ENCODE measurements around the gene SPRED3.
"Not testable (repeated sequence)": the region's sequence is repeated elsewhere in the genome, so short reads cannot be mapped to it uniquely, and the experiment has no call there.

SPRED3 gene, protein sequence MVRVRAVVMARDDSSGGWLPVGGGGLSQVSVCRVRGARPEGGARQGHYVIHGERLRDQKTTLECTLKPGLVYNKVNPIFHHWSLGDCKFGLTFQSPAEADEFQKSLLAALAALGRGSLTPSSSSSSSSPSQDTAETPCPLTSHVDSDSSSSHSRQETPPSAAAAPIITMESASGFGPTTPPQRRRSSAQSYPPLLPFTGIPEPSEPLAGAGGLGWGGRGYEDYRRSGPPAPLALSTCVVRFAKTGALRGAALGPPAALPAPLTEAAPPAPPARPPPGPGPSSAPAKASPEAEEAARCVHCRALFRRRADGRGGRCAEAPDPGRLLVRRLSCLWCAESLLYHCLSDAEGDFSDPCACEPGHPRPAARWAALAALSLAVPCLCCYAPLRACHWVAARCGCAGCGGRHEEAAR

DNA sequence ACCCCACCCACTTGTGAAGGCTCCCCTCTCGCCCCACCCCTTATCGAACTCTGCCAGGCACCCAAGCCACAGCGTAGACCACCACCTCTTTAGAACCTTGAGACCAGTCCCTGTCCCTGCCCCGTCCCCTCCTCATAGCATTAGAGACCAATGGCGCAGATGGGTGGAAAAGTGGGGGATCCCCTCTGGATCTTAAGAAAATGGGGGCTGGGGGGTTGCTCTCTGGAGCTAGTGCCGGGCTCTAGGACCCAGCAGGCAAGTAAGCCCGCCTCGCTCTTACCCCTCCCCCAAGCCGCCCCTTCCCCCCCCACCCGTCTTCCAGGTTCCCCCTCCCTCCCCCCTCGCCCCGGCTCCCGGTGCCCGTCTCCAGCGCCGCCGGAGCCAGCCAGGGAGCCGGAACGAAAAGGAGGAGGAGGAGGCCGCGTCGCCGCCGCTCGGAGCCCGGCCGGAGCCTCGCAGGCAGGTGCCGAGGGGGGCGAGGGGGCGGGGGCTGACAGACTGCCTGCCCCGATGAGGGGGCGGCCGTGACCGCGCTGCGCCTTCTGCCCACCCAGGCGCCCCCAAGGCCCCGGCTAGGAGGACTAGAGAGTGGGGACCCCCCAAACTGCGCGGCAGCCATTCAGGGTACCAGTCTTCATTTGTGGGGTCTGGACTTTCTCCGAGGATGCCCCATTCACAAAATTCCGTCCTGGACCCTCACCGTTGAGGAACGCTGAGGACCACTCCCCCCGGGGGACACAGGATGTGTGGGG lies at the start of gene SPRED3:
TSS of gene SPRED3 (plus strand) at position 349 of the 752 bp plus-strand sequence. CDS start 1,606 bp downstream, outside the sequence.
- DNase-seq (ENCODE audit: low spot score), result no peak

DNA sequence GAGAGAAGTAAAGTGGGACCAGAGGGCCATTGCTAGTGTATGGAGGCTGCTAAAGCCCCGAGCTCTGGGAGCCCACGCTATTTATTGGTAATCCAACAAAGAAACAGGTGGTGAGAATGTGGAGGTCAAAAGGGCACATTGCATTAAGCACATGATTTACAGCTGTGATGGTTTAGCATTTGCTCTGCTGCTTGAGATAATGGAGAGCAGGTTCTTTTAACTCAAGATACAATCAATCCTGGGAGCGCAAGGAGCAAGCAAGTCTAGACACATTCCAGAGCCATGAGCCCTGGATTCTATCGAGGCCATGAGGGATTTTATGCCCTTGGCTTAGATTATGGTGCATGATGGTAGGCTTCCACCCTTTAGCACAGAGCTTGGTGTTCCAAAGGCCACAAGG lies 49.5 kb upstream of the SPRED3 start:
- DNase-seq (ENCODE audit: low spot score), result not testable (repeated sequence)

DNA sequence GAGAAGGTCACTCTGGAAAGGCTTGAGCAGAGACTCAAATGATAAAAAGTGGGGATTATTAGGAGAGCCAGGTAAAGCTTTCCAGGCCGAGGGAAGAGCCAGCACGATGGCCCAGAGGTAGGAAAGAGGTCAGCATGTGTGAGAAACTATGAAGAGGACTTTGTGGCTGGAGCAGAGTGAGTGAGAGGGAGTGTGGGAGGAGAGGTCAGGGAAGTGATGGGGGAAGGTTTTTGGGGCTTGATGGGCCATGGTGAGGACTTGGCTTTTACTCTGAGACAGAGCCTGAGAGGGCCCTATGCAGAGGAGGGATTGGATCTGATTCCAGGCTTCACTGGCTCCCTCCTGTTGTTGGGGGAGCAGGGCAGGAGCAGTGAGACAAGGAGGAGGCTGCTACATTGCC lies 47.6 kb upstream of the SPRED3 start:
- no peak for DNase-seq (ENCODE audit: low spot score)

DNA sequence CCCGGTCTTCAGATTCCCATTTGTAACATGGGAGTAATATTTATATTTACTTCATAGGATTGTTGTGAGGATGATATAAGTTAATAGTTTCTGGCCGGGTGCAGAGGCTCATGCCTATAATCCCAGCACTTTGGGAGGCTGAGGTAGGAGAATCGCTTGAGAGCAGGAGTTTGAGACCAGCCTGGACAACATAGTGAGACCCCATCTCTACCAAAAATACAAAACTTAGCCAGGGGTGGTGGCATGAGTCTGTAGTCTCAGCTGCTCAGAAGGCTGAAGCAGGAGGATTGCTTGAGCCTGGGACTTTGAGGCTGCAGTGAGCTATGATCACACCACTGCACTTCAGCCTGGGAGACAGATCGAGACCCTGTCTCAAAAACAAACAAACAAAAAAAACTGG lies 41.7 kb upstream of the SPRED3 start:
- DNase-seq (ENCODE audit: low spot score), result no peak

DNA sequence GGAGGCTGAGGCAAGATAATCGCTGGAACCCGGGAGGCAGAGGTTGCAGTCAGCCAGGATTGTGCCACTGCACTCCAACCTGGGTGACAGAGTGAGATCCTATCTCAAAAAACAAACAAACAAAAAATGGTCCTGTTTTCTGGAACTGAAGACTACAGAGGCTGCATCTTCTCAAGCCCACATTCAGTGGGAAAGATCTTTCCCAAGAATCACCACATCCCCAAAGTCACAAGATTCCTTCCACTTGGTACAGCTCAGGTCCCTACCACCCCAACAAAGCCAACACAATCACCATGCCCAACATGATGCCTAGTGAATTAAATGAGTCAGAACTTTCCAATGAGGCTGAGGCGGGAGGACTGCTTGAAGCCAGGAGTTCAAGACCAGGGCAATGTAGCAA lies 37.6 kb upstream of the SPRED3 start:
- no peak for DNase-seq (ENCODE audit: low spot score)

DNA sequence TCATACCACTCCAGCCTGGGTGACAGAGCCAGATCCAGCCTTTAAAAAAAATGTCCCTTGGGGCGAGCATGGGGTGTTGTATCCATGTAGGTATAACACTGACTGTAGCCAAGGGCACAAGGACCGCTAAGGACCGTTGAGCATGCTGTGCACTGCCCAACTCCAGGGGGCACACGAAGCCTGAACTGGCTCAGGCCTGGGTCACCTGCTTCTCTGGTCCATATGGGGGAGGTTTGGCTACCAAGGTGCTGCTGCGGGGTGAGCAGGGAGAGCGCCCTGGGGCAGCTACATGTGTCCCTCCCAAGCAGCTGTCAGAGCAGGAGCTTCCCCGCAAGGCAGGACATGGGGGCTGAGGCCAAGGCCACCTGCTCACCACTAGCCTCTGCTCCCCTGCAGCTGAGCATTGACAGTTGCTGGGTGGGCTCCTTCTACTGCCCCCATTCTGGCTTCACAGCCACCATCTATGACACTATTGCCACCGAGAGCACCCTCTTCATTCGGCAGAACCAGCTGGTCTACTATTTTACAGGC lies 36.6 kb upstream of the SPRED3 start:
- DNase-seq (ENCODE audit: low spot score), result no peak

DNA sequence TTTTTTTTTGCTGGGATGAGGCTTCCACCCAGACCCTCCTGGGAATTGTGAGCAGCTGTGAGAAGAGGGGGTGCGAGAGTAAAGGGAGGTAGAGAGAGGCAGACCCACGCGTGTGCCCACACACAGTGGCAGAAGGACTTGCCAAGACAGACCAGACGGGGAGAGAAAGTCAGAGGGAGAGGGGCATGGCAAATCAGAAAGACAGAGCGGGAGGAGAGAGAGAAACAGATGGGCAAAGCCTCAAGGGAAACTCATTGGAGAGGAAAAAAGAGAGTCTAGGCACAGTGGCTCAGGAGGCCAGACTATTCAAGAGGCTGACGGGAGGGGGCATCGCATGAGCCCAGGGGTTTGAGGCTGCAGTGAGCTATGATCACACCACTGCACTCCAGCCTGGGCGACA lies 35.9 kb upstream of the SPRED3 start:
- no peak for DNase-seq (ENCODE audit: low spot score)

DNA sequence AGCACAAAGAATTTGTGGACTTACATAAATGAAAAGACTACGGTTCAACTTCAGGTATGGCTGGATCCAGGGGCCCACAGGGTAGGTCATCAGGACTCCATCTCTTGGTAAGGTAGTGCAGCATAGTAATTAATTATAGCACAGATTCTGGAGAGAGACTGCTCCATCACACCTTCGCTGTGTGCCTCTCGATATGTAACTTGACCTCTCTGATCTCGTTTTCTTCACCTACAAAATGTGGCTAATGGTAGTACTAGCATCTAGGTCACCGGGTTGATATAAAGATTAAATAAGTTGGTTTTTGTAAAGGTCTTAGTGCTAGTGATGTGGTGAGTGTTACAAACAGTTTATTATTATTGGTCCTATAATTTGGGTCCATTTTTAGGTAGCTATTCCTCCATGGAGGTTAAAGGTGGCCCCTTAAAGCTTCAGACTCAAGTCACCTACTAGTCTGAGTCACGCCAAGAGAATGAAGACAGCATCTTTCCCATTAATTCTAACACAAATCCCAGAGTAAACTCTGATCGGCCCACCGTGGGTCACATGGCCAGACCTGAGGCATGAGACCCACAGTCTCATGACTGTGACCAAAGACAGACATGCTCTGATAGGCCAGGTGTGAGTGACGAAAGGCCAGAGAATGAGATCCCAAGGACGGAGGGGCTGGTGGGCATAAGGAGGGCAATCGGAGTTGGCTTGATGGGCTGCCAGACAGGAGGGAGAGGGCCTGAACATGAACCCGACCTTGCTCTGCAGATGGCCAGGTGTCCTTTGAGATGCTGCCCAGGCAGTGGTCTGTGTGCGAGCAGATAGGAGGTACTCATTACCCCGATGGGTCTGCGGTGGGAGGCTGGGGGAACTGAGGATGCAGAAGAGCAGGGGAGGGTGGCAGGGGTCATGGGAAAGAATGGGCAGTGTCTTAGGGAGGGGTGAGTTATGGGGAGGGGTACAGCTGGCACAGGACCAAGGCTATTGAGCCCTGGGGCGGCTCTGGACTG lies 32.5 kb upstream of the SPRED3 start:
- no peak for DNase-seq (ENCODE audit: low spot score)

DNA sequence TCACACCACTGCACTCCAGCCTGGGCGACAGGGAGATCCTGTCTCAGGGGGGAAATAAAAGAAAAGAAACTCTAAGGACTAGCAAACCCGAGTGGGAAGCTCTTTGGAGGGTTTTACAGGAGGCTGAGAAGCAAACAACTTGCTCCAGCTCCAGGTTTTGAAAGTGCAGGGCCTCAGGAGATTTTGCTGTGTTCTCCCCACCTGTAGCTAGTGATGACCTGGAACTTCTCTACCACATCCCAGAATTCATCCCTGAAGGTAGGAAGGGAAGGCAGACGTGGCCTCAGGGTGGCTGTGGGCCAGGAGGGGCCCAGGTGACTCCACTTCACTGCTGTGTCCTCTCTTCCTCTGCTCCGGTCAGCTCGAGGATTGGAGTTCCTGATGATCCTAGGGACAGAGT lies 30.4 kb upstream of the SPRED3 start:
- DNase-seq (ENCODE audit: low spot score), result no peak

DNA sequence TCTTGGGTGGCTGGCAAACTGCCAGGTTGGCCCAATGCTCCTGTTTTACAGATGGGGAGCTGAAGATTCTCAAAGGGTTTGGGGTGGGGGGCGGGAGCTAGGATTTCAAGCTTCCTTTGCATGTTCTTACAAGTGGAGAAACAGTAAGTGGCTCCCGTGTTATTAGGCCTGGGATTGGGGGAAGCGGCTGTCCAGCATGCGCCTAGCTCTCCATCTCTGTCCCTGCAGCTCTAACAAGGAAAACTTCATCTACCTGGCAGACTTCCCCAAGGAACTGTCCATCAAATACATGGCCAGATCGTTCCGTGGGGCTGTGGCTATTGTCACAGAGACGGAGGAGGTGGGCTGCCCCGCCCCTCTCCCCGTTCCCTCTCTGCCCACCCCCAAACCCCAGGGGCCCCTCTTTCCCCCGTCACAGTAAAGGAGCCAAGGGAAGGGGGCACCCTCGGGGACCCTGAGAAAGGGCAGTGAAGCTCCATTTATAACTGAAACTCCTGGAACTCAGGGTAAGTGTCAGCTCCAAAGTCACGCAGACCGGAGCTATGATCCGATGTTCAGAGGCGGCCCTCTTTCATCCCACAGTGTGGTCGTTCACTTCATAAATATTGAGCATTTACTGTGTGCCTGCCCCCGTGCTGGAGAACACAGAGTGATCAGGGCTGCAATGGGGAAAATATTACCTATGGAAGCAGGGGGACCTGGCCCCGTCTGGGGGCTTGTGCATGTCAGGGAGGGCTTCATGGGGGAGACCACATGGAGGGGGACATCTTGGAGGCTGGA lies 29.1 kb upstream of the SPRED3 start:
- DNase-seq (ENCODE audit: low spot score), result no peak

DNA sequence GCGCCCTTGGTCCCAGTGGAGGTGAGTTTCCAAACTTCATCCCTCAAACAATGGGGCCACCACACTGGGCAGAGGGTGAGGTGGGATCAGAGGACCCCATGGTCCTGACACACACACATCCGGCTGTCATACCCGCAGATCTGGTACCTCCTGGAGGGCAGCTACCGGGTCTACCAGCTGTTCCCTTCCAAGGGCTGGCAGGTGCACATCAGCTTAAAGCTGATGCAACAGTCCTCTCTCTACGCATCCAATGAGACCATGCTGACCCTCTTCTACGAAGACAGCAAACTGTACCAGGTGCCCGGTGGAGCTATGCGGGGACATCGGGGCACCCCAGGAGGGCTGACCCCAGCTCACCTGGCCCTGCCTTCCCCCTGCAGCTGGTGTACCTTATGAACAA lies 28.1 kb upstream of the SPRED3 start:
- no peak for DNase-seq (ENCODE audit: low spot score)

DNA sequence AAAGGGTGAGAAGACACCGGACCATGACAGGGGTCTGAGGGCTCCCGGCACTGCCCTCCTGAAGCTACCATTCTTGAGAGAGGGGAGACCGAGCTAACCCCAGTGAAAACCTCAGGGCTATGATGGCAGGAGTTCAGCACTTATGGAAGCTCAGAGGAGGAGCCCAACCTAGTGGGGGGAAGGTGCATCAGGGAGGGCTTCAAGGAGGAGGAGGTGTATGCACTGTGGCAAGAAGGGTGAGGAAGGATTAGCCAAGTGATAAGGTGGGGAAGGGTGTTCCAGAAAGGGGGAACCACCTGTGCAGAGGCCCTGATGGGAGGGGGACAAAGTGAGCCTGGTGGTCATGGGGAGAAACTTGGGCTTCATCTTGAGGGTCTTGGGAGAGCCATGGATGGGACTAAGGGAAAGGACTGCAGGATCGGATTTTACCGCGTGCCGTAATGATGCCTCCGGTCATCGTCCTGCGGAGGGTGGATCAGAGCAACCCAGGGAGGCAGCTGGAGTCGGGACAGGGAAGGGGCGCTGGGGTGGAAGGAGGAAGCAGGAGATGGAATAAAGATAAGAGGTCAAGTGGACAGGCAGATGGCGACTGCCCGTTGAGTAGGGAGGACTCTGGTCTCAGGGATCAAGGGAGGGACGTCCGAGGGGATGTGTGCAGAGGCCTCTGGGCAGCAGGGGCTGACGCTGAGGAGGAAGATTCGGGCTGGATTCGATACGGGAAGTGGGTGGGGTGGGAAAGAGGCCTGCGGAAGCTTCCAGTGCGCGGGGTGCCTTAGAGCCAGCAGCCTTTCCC lies 27.5 kb upstream of the SPRED3 start:
- DNase-seq (ENCODE audit: low spot score), result no peak

DNA sequence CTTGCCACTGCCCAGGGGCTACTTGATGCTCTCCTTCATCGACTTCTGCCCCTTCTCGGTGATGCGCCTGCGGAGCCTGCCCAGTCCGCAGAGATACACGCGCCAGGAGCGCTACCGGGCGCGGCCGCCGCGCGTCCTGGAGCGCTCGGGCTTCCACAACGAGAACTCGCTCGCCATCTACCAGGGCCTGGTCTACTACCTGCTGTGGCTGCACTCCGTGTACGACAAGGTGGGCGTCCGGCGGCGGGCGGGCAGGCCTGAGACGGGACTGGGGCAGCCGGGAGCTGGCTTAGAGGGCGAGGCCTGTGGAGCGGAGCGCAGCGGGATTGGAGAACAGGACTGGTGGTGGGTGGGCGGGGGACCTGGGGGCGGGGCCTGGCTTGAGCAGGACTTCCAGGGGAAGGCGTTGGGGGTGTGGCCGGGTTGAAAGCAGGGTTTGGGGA lies 26.8 kb upstream of the SPRED3 start:
- DNase-seq (ENCODE audit: low spot score), result peak; percentile 75

DNA sequence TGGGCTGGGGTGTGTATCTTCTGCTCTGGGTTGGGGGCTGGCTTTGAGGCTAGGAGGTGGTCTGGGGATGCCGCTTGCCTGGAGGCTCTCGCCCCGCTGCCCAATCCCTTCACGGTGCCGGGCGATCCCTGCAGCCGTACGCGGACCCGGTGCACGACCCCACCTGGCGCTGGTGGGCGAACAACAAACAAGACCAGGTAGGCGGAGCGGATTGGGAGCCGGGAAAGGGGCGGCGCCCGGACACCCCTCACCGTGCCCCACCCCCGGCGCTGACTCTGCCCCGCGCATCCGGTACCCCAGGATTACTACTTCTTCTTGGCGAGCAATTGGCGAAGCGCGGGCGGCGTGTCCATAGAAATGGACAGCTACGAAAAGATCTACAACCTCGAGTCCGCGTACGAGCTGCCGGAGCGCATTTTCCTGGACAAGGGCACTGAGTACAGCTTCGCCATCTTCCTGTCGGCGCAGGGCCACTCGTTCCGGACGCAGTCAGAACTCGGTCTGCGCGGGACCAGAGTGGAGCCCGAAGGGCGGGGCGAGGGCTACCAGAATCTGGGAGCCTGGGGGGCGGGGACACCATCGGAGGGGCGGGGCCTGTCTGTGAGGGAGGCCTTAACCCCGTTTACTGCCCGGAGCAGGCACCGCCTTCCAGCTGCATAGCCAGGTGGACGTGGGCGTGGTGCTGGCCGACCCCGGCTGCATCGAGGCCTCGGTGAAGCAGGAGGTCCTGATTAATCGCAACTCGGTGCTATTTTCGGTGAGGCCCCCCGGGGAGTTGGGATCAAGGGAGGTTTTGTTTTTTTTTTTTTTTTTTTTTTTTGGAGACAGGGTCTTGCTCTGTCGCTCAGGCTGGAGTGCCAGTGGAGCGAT lies 26.2 kb upstream of the SPRED3 start:
- DNase-seq (ENCODE audit: low spot score), result peak; percentile 52

DNA sequence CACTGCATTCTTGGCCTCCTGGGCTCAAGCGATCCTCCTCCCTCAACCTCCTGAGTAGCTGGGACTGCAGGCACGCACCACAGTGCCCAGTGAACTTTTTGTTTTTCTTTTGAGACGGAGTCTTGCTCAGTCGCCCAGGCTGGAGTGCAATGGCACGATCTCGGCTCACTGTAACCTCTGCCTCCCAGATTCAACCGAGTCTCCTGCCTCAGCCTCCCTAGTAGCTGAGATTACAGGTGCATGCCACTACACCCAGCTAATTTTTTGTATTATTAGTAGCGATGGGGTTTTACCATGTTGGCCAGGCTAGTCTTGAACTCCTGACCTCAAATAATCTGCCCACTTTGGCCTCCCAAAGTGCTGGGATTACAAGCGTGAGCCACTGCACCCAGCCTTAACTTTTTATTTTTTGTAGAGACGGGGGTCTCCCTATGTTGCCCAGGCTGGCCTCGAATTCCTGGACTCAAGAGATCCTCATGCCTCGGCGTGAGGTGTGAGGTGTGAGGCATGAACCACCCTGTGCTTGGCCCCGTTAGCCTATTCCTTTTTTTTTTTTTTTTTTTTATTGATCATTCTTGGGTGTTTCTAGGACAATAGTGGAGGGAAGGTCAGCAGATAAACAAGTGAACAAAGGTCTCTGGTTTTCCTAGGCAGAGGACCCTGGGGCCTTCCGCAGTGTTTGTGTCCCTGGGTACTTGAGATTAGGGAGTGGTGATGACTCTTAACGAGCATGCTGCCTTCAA lies 25.4 kb upstream of the SPRED3 start:
- DNase-seq (ENCODE audit: low spot score), result not testable (repeated sequence)

DNA sequence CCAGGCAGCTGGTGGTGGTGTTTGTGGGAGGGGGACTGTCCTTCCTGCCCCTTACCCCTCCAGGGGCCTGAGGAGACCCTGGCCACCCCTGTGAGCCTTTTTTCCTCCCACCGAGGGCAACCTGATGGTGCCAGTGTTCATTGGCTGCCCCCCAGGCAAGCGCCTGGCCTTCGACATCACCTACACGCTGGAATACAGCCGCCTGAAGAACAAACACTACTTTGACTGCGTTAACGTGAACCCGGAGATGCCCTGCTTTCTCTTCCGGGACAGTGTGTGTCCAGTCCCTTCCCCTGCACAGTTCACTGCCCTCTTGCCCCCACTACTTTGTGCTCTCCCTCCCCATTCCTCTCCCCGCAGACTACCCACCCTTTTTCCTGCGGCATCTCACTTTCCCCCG lies 21.5 kb upstream of the SPRED3 start:
- DNase-seq (ENCODE audit: low spot score), result no peak

DNA sequence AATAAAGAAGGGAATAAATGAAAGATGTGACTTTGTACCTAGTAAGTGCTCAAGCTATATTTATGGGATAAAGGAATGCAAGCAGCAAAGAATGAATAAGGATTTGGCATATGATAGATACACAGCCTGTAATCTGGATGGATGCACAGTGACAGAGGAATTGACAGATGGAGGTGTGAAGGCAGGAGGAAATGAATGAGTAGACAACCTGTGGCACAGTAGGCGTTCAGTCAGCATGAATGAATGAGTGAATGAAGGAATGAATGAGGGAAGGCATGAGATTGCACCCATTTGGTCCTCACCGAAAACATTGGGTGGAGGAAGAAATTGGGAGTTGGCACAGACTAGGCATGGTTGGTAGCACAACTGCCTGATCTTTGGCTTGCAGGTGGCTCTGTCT lies 18.9 kb upstream of the SPRED3 start:
- DNase-seq (ENCODE audit: low spot score), result no peak

DNA sequence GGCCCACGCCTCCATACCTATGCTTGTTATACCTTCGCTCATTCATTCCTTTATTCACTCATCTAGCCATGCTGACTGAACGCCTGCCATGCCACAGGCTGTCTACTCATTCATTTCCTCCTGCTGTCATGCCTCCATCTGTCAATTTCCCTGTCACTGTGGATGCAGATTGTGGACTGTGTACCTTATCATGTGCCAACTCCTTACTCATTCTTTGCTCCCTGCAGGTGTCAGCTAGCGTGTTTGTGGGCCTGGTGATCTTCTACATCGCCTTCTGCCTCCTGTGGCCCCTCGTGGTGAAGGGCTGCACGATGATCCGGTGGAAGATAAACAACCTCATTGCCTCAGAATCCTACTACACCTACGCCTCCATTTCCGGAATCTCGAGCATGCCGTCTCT lies 18.2 kb upstream of the SPRED3 start:
- DNase-seq (ENCODE audit: low spot score), result no peak

DNA sequence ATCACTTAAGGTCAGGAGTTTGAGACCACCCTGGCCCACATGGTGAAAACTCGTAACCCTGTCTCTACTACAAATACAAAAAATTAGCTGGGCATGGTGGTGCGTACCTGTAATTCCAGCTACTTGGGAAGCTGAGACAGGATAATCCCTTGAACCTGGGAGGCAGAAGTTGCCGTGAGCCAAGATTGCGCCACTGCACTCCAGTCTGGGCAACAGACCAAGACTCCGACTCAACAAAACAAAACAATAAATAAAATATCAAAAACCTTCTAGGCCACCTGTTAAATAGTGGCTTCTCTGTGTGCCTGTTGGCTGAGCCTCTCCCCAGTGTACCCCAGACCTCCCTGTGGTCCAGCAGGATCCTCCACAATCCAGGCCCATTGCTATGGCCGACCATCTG lies 17.4 kb upstream of the SPRED3 start:
- no peak for DNase-seq (ENCODE audit: low spot score)
